Endothelial cell of umbilical vein (primary cell): ENCODE measurements around the gene CD300LG. TPM values are rescaled to one million over a fixed set of nuclear protein-coding genes. Genes with fewer than 3 reads are reported as not detected.

Experiments
- BruUV-seq: library from RNA; stranded (reverse); fragments of 400-500 nt; replicated peaks from 2 replicates; lab custom pipeline; 2021; lab: Mats Ljungman, UMichigan
- CTCF ChIA-PET: fragments of 300-600, 350-600 bp; sonication (Branson Sonifier 250); formaldehyde crosslinking; loops from one replicate; lab custom pipeline; 2021; ENCODE audit warnings: antibody characterized with exemption, inconsistent platforms; lab: Charles Lee
- POLR2A ChIA-PET: fragments of 300-600, 350-600 bp; sonication (Branson Sonifier 250); formaldehyde crosslinking; loops from one replicate; lab custom pipeline; 2021; ENCODE audit warnings: antibody characterized with exemption, inconsistent platforms; lab: Charles Lee
- DNase-seq: peaks from one replicate; pipeline ENCODE4 v3.0.0-alpha.2; 2011; ENCODE audit warnings: low read depth, low spot score
- FAIRE-seq: peaks from 2 replicates; lab custom pipeline; 2011; peaks lifted over from hg19 to GRCh38; lab: Jason Lieb, UNC
- H2AFZ ChIP-seq: 2 replicates; pipeline ENCODE4 v1.6.0; 2012; ENCODE audit warnings: low read depth, low read length, control low read depth, inconsistent platforms
- H3K27ac ChIP-seq: 2 replicates; pipeline ENCODE4 v1.5.1; 2011; ENCODE audit warnings: low read depth, mild to moderate bottlenecking, control low read depth, low read length, moderate library complexity; ENCODE audit not compliant: insufficient read depth
- H3K27me3 ChIP-seq, 2 experiments: 2 replicates each; pipeline versions ENCODE4 v1.6.0 to v1.6.1; 2011; ENCODE audit warnings: low read length in 2 of 2, mixed read lengths in 1 of 2; ENCODE audit not compliant: control insufficient read depth in 2 of 2, insufficient read depth in 2 of 2
- H3K36me3 ChIP-seq, 2 experiments: 2 replicates in 1 of 2; 3 replicates in 1 of 2; pipeline ENCODE4 v1.5.1; 2011; ENCODE audit warnings: low read length in 2 of 2, mild to moderate bottlenecking in 1 of 2, moderate library complexity in 1 of 2; ENCODE audit not compliant: control insufficient read depth in 2 of 2, insufficient read depth in 2 of 2; ENCODE audit errors: extremely low read depth in 1 of 2
- H3K4me1 ChIP-seq: 3 replicates; pipeline ENCODE4 v1.5.1; 2011; ENCODE audit warnings: mild to moderate bottlenecking, low read length; ENCODE audit not compliant: control insufficient read depth, insufficient read depth; ENCODE audit errors: extremely low read depth
- H3K4me2 ChIP-seq: 2 replicates; pipeline ENCODE4 v1.6.1; 2011; ENCODE audit warnings: low read length, control low read depth, mixed read lengths; ENCODE audit not compliant: insufficient read depth
- H3K4me3 ChIP-seq, 3 experiments: fragments of 200-600 bp in 1 of 3; sonication (generic), shearing (Covaris generic) in 1 of 3; replicated peaks in 1 of 3; 2 replicates each; pipeline ENCODE4 v1.5.1; 2011 to 2016; ENCODE audit warnings: control low read depth in 3 of 3, low read length in 3 of 3, mild to moderate bottlenecking in 2 of 3, inconsistent platforms in 1 of 3, low read depth in 1 of 3, moderate library complexity in 1 of 3; ENCODE audit not compliant: insufficient read depth in 1 of 3
- H3K79me2 ChIP-seq: 2 replicates; pipeline ENCODE4 v1.6.0; 2012; ENCODE audit warnings: low read length, inconsistent platforms; ENCODE audit not compliant: control insufficient read depth, insufficient read depth
- H3K9ac ChIP-seq: replicated peaks from 2 replicates; pipeline ENCODE3; 2011; ENCODE audit warnings: low read length, control low read depth; ENCODE audit not compliant: insufficient read depth; ENCODE audit errors: extremely low read depth
- H3K9me1 ChIP-seq: replicated peaks from 3 replicates; pipeline ENCODE4 v1.6.0; 2011; ENCODE audit warnings: mild to moderate bottlenecking, low read length; ENCODE audit not compliant: control insufficient read depth, insufficient read depth; ENCODE audit errors: extremely low read depth
- H3K9me3 ChIP-seq: replicated peaks from 2 replicates; pipeline ENCODE4 v1.5.1; 2012; ENCODE audit warnings: low read length, inconsistent platforms; ENCODE audit not compliant: control insufficient read depth, insufficient read depth
- H4K20me1 ChIP-seq: replicated peaks from 2 replicates; pipeline ENCODE3; 2011; ENCODE audit warnings: mild to moderate bottlenecking, low read length; ENCODE audit not compliant: control insufficient read depth, insufficient read depth; ENCODE audit errors: extremely low read depth
- CTCF ChIP-seq, 2 donors: IDR thresholded peaks; 1 replicate in 1 of 2; 2 replicates in 1 of 2; pipeline ENCODE4 v1.5.1; 2011; ENCODE audit warnings: low read length in 2 of 2, mild to moderate bottlenecking in 2 of 2, moderate library complexity in 2 of 2, control low read depth in 1 of 2, inconsistent platforms in 1 of 2, low read depth in 1 of 2; ENCODE audit not compliant: insufficient read depth in 1 of 2; ENCODE audit errors: extremely low read depth in 1 of 2
- EZH2 ChIP-seq: IDR thresholded peaks from 2 replicates; pipeline ENCODE4 v1.6.1; 2012; ENCODE audit warnings: borderline replicate concordance, low read depth, mild to moderate bottlenecking, moderate library complexity, low read length, inconsistent platforms; ENCODE audit not compliant: severe bottlenecking
- FOS ChIP-seq: IDR thresholded peaks from 2 replicates; pipeline ENCODE4 v1.6.1; 2011; ENCODE audit warnings: mild to moderate bottlenecking, low read length, moderate library complexity, borderline replicate concordance; ENCODE audit not compliant: insufficient read depth
- GATA2 ChIP-seq: IDR thresholded peaks from 2 replicates; pipeline ENCODE4 v1.7.0; 2011; ENCODE audit warnings: low read depth, mild to moderate bottlenecking, moderate library complexity, mixed read lengths, low read length; ENCODE audit not compliant: insufficient read length, insufficient read depth
- JUN ChIP-seq: IDR thresholded peaks from 2 replicates; pipeline ENCODE4 v1.6.1; 2011; ENCODE audit warnings: borderline replicate concordance, low read depth; ENCODE audit not compliant: insufficient read length, insufficient read depth
- MAX ChIP-seq: IDR thresholded peaks from 2 replicates; pipeline ENCODE4 v1.6.1; 2011; ENCODE audit not compliant: insufficient read depth, insufficient read length
- MYC ChIP-seq: IDR thresholded peaks from one replicate; pipeline ENCODE4 v1.6.1; 2011; ENCODE audit warnings: mild to moderate bottlenecking, low read depth, low read length
- POLR2A ChIP-seq: IDR thresholded peaks from 2 replicates; pipeline ENCODE4 v1.6.1; 2012; ENCODE audit warnings: low read depth, mild to moderate bottlenecking, control low read depth, low read length
- POLR2AphosphoS5 ChIP-seq: IDR thresholded peaks from 2 replicates; pipeline ENCODE4 v1.6.1; 2012; ENCODE audit warnings: low read depth, mild to moderate bottlenecking, control low read depth, low read length, moderate library complexity; ENCODE audit not compliant: insufficient read depth
- dilution Hi-C: fragments of 300-500 bp; cut with MboI; formaldehyde crosslinking; loops from one replicate; pipeline ENCODE4 v1.15.0; 2019; ENCODE audit warnings: low sequenced_read_pairs; ENCODE audit not compliant: extremely low pct_ligation_motif_present
- intact Hi-C: fragments of 100-400 bp; cut with micrococcal nuclease; formaldehyde crosslinking; loops from one replicate; pipeline ENCODE4 v1.10.0; 2022
- polyA plus RNA-seq, 4 experiments: library from polyadenylated mRNA; depleted of rRNA in 3 of 4; stranded (reverse) in 3 of 4; unstranded in 1 of 4; fragments of >200 nt; gene quantifications; 2 replicates each; pipeline versions ENCODE4 v1.2.1 to v1.2.3, GENCODE V29; 2011 to 2012; ENCODE audit warnings: missing spikeins in 1 of 4
- total RNA-seq: library from RNA; stranded (reverse); gene quantifications from 2 replicates; pipeline ENCODE4 v1.2.3, GENCODE V29; 2021

Gene CD300LG
- total and polyA plus RNA-seq, 2 donors (not counting 3 experiments of a cell fraction or from before 2014, with no cell fraction given) = not detected

- no peaks in the 10 kb centered on the region for H3K9me1 ChIP-seq
- TF ChIP-seq CTCF (IDR thresholded peaks at IDR 0.05; ENCODE audit: extremely low read depth in 1 of 2, insufficient read depth in 1 of 2, low read depth in 1 of 2, low read length in 2 of 2) = no peak
- TF ChIP-seq MYC = no peak
- TF ChIP-seq FOS = no peak
- TF ChIP-seq MAX = no peak
- no peak for TF ChIP-seq GATA2
- TF ChIP-seq JUN = no peak
- no peak for TF ChIP-seq POLR2AphosphoS5
- TF ChIP-seq EZH2 = no peak
- no peak for TF ChIP-seq POLR2A
- H3K27me3 ChIP-seq = no peaks in the 10 kb centered on the region
- H3K9ac ChIP-seq = no peak overlapping the region
- no TSS peak for BruUV-seq
- FAIRE-seq (no peak), DNase-seq (no peak)
- H3K79me2 ChIP-seq = no peaks in the 10 kb centered on the region
- no peak overlapping the region for H3K4me3 ChIP-seq
- no peak overlapping the region for H3K4me2 ChIP-seq
- no peaks in the 10 kb centered on the region for H4K20me1 ChIP-seq
- intact Hi-C loops = no loop called here
- peaks cover 2 to 5% of the 10 kb centered on the region in 2 experiments for H3K36me3 ChIP-seq
- CTCF ChIA-PET = no interaction called here
- dilution Hi-C loops = no loop called here
- H3K27ac ChIP-seq = no peak overlapping the region
- no peaks in the 10 kb centered on the region for H3K4me1 ChIP-seq
- POLR2A ChIA-PET = no interaction called here
- H3K9me3 ChIP-seq = no peaks in the 10 kb centered on the region
- no peak overlapping the region for H2AFZ ChIP-seq
Measured at GRCh38 chr17:43823350-43824084, 23.5 kb upstream of the CD300LG start.
